PC-9 (cell line): ENCODE measurements around the gene METTL26.

Experiments
- CTCF ChIP-seq: fragments of 200-600 bp; sonication (generic); conservative IDR thresholded peaks from 2 replicates; pipeline ENCODE4 v1.6.1; 2017; ENCODE audit warnings: mixed run types, antibody characterized with exemption, mild to moderate bottlenecking, moderate library complexity
- EZH2 ChIP-seq: fragments of 200-600 bp; sonication (generic); IDR thresholded peaks from 2 replicates; pipeline ENCODE4 v1.8.0; 2017; ENCODE audit warnings: antibody characterized with exemption, low read depth

GRCh38 chr16:645852-646678 is 10.0 kb upstream of the METTL26 start:
- TF ChIP-seq CTCF (no peak), EZH2 (no peak)
